ENCODE data around the gene CD79B. TPM values are rescaled to one million over a fixed set of nuclear protein-coding genes. Genes with fewer than 3 reads are reported as not detected.
A peak's percentile ranks its signal among the peaks of the same experiment; 100 is the strongest.

Gene CD79B
- total RNA-seq, 2 experiments from 2014 or later, result 28.4 to 31.6 TPM

DNA sequence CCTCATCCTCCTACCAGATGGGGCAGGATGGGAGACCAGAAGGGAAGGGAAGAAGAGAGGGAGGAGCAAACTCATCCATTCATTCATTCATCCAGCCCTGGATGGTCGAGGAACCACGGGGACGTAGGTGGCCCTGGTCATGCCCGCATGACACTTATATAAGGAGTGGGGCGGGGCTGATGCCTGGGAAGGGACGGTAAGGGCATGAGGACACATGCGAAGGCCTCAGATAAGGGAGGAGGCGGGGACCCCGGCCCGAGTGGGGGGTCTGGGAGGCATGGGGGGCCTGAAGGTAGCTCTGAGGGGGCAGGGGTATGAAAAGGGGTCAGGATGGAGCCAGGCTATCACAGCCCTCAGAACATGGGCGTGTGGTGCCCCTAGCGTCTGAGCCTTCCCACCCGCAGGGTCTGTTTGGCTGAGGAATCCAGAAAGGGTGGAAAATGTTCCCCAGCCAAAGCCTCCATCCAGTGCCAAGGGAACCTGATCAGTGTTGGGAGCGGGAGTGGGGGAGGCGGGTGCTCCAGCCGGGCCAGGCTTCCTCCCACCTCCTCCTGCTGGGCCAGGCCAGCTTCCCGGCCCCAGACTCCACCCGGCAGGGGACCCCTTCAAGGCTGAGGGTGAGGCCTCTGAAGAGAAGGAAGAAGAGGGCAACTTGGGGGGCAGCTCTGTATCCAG lies 17.6 kb upstream of the CD79B start:
- ATAC-seq, result no peak
- Mint-ChIP-seq H3K4me3 (no peak overlapping the region), H3K27ac (no peak overlapping the region), H3K27me3 (no peaks in the 10 kb centered on the region), H3K4me1 (ENCODE audit: low read depth) (peaks cover 31% of the 10 kb centered on the region), H3K9me3 (no peaks in the 10 kb centered on the region), H3K36me3 (ENCODE audit: low read depth) (no peaks in the 10 kb centered on the region)
- ChIA-PET CTCF (interaction anchor here (0.9 to 7.2 kb wide), 11 partner anchors 14 to 222 kb away, joined by 3 to 47 read pairs (median 4); partner anchors contain the start of genes CSHL1, GH1 and GH2), POLR2A (interaction anchor here (1.0 kb wide), 1 partner anchor 125 kb away, joined by 3 read pairs; no protein-coding TSS in a partner anchor)
- intact Hi-C loops (cut with micrococcal nuclease), result no loop called here
- TF ChIP-seq, protein P1, sequence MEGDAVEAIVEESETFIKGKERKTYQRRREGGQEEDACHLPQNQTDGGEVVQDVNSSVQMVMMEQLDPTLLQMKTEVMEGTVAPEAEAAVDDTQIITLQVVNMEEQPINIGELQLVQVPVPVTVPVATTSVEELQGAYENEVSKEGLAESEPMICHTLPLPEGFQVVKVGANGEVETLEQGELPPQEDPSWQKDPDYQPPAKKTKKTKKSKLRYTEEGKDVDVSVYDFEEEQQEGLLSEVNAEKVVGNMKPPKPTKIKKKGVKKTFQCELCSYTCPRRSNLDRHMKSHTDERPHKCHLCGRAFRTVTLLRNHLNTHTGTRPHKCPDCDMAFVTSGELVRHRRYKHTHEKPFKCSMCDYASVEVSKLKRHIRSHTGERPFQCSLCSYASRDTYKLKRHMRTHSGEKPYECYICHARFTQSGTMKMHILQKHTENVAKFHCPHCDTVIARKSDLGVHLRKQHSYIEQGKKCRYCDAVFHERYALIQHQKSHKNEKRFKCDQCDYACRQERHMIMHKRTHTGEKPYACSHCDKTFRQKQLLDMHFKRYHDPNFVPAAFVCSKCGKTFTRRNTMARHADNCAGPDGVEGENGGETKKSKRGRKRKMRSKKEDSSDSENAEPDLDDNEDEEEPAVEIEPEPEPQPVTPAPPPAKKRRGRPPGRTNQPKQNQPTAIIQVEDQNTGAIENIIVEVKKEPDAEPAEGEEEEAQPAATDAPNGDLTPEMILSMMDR (IDR thresholded peaks at IDR 0.05), result no peak
- no peak for DNase-seq

DNA sequence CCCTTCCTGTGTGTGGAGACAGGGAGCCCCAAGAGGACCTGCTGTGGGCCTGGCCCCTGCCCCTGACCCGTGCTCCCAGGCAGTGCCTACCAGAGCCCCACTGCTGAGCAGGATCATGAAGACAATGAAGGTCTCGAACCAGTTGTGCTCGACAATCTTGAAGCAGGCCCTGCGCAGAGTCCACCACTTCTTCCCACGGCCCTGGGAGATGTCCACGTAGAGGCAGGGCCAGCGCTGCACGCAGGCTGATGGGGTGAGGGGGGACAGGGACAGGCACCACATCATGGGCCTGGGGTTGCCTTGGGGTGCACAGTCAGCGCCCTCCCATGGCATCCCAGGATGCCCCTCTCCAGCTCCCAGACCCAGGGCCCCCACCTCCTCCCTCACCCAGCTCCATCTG lies 16.4 kb upstream of the CD79B start:
- Mint-ChIP-seq H3K36me3 (ENCODE audit: low read depth) (no peaks in the 10 kb centered on the region), H3K27ac (no peak overlapping the region), H3K27me3 (no peaks in the 10 kb centered on the region), H3K4me1 (ENCODE audit: low read depth) (peaks cover 20% of the 10 kb centered on the region), H3K9me3 (no peaks in the 10 kb centered on the region), H3K4me3 (no peak overlapping the region)
- no peak for ATAC-seq
- DNase-seq, result no peak
- TF ChIP-seq, protein P1 (IDR thresholded peaks at IDR 0.05), result no peak
- POLR2A ChIA-PET, result no interaction called here
- CTCF ChIA-PET, result interaction anchor here (0.5 to 7.2 kb wide), 4 partner anchors 29 to 565 kb away, joined by 4 to 47 read pairs (median 4); partner anchors contain the start of gene GH1
- intact Hi-C loops (cut with micrococcal nuclease), result no loop called here

DNA sequence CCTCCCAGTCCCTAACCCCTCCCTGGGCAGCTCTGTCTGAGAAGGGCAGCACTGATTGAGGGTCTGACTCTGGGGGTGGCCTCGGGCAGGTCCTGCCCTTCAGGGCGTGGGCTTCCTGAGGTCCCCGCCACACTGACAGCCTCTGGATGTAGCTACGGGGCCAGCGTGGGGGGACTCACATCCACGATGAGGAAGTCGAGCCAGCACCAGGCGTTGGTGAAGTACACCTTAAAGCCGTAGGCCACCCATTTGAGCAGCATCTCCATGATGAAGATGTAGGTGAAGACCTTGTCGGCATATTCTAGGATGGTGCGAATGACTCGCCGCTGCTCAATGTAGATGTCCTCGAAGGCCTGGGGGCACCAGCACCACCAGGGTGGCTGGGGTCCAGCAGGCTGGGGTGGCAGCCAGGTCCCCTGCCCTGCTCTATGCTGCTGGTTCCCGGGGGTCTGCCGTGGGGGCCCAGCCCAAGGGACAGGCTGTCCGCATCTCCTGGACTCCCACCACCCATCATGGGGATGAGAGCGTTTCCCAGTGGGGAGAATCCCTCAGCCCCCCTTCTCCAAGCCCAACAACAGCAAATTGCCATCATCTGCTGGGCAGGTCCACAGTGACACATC lies 15.7 kb upstream of the CD79B start:
- H3K4me1 Mint-ChIP-seq (ENCODE audit: low read depth), result peaks cover 20% of the 10 kb centered on the region
- no peak for ATAC-seq
- intact Hi-C loops (cut with micrococcal nuclease), result loop anchor here (2.0 kb wide), 1 partner anchor 29 kb away; the partner anchor contains the start of gene GH1
- no peak overlapping the region for H3K27ac Mint-ChIP-seq
- H3K27me3 Mint-ChIP-seq, result no peaks in the 10 kb centered on the region
- H3K4me3 Mint-ChIP-seq, result no peak overlapping the region
- TF ChIP-seq, protein P1 (IDR thresholded peaks at IDR 0.05), result no peak
- no peaks in the 10 kb centered on the region for H3K9me3 Mint-ChIP-seq
- ChIA-PET POLR2A (interaction anchor here (0.8 to 2.0 kb wide), 3 partner anchors 20 to 198 kb away, joined by 3 to 7 read pairs (median 3); no protein-coding TSS in a partner anchor), CTCF (interaction anchor here (0.7 to 2.9 kb wide), 11 partner anchors 8 to 186 kb away, joined by 3 to 38 read pairs (median 16); partner anchors contain the start of genes CD79B and CSHL1)
- H3K36me3 Mint-ChIP-seq (ENCODE audit: low read depth), result no peaks in the 10 kb centered on the region
- no peak for DNase-seq

DNA sequence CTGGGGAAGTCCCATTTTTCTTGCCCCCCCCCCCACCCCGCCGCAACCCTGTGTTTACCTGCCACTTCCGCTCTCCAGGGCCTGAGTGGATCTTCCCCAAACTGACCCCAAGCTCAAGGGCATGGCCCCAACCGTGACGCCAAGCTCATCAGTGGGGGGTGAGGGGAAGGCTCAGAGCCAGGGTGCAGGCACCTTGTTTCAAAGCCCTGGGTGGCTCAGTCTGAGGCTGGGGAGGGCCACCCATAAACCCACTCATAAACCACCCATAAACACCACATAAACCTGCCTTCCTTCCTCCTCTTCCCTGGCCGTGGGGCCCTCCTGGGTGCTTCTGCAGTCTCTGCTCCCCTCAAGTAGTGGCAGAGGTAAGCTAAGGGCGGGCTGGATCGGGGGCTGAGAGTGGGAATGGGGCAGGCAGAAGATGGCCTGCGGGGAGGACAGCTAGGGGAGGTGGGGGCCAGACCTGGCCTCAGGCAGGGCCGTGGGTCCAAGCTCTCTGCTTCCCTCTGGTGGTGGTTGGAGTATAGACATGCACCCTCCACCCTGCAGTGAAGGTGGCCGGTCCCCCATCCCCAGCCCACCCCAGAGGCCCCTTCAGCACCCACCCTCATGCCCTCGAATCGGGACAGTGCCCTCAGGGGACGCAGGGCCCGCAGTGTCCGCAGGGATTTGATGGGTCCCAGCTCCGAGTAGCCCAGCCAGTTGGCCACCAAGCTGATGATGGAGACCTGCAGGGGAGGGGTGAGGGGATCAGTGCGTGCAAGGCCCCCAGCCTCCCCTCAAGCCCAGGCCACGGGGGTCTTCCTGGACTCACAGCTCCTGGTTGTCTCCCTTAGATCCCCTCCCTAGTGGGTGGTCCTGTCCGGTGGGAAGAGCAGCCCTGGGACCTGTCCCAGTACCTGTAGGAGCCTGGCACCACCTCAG lies 14.6 kb upstream of the CD79B start:
- peaks cover 20% of the 10 kb centered on the region for H3K4me1 Mint-ChIP-seq (ENCODE audit: low read depth)
- intact Hi-C loops (cut with micrococcal nuclease), result loop anchor here (2.0 kb wide), 1 partner anchor 28 kb away; the partner anchor contains the start of gene GH1
- POLR2A ChIA-PET, result interaction anchor here (0.6 to 2.0 kb wide), 10 partner anchors 14 to 202 kb away, joined by 3 to 7 read pairs (median 3); partner anchors contain the start of genes CD79B and ICAM2
- peak; percentile 92 for ATAC-seq
- no peaks in the 10 kb centered on the region for H3K36me3 Mint-ChIP-seq (ENCODE audit: low read depth)
- TF ChIP-seq, protein P1 (IDR thresholded peaks at IDR 0.05), result peak; percentile 89
- DNase-seq, result peak; percentile 74
- CTCF ChIA-PET, result interaction anchor here (0.6 to 2.9 kb wide), 53 partner anchors 8 to 336 kb away, joined by 3 to 95 read pairs (median 5); partner anchors contain the start of genes CD79B, CSHL1, GH1 and ICAM2
- H3K4me3 Mint-ChIP-seq, result peak overlapping the region; percentile 50
- peak overlapping the region; percentile 77 for H3K27ac Mint-ChIP-seq
- H3K27me3 Mint-ChIP-seq, result no peaks in the 10 kb centered on the region
- H3K9me3 Mint-ChIP-seq, result no peaks in the 10 kb centered on the region

All from activated CD8-positive, alpha-beta T cell treated with anti-CD3 and anti-CD28 coated beads for 36 hours (primary cell).